CD14-positive monocyte (primary cell): Measurements from ENCODE around the gene CLIC3. TPM values are rescaled to one million over a fixed set of nuclear protein-coding genes. Genes with fewer than 3 reads are reported as not detected.

ENCODE experiments used
- DNase-seq, 3 donors: peaks; one replicate each; pipeline ENCODE4 v3.0.0-alpha.2; 2011 to 2022
- H2AFZ ChIP-seq: 2 replicates; pipeline ENCODE4 v1.6.0; 2012; ENCODE audit warnings: mild to moderate bottlenecking, low read depth, low read length, inconsistent platforms; ENCODE audit not compliant: insufficient read depth, poor library complexity, severe bottlenecking
- H3K27ac ChIP-seq, 2 donors: 1 replicate in 1 of 2; 2 replicates in 1 of 2; pipeline ENCODE4 v1.5.1; 2012 to 2013; ENCODE audit warnings: low read length in 2 of 2, control low read depth in 1 of 2, inconsistent platforms in 1 of 2, low read depth in 1 of 2, mild to moderate bottlenecking in 1 of 2
- H3K27me3 ChIP-seq, 2 donors: one replicate each; pipeline versions ENCODE4 v1.6.0 to v1.6.1; 2011 to 2013; ENCODE audit warnings: low read length in 2 of 2; ENCODE audit not compliant: control insufficient read depth in 2 of 2, insufficient read depth in 2 of 2
- H3K36me3 ChIP-seq, 2 donors: replicated peaks in 1 of 2; 1 replicate in 1 of 2; 2 replicates in 1 of 2; pipeline versions ENCODE4 v1.5.1 to v1.6.1; 2012 to 2013; ENCODE audit warnings: low read length in 2 of 2, control low read depth in 1 of 2, inconsistent platforms in 1 of 2, mild to moderate bottlenecking in 1 of 2; ENCODE audit not compliant: insufficient read depth in 2 of 2, control insufficient read depth in 1 of 2
- H3K4me1 ChIP-seq, 2 donors: 1 replicate in 1 of 2; 2 replicates in 1 of 2; pipeline versions ENCODE4 v1.5.1 to v1.6.1; 2012 to 2013; ENCODE audit warnings: low read length in 2 of 2, control low read depth in 1 of 2, inconsistent platforms in 1 of 2, mild to moderate bottlenecking in 1 of 2, moderate library complexity in 1 of 2; ENCODE audit not compliant: insufficient read depth in 2 of 2, control insufficient read depth in 1 of 2
- H3K4me2 ChIP-seq: replicated peaks from 2 replicates; pipeline ENCODE3; 2012; ENCODE audit warnings: low read length, moderate library complexity, mild to moderate bottlenecking; ENCODE audit not compliant: poor library complexity, severe bottlenecking; ENCODE audit errors: extremely low read depth
- H3K4me3 ChIP-seq, 3 experiments: fragments of 200-600 bp in 1 of 3; sonication (generic) in 1 of 3; replicated peaks in 1 of 3; 1 replicate in 2 of 3; 2 replicates in 1 of 3; pipeline ENCODE4 v1.5.1; 2011 to 2013; ENCODE audit warnings: low read length in 3 of 3, mild to moderate bottlenecking in 3 of 3, control low read depth in 2 of 3, low read depth in 2 of 3, inconsistent platforms in 1 of 3, moderate library complexity in 1 of 3
- H3K79me2 ChIP-seq: 2 replicates; pipeline ENCODE4 v1.6.0; 2012; ENCODE audit warnings: mild to moderate bottlenecking, control low read depth, inconsistent platforms, low read length, moderate library complexity; ENCODE audit not compliant: insufficient read depth
- H3K9ac ChIP-seq: 2 replicates; pipeline ENCODE4 v1.6.0; 2017; ENCODE audit warnings: low read length, mild to moderate bottlenecking; ENCODE audit not compliant: insufficient read depth, poor library complexity, severe bottlenecking
- H3K9me3 ChIP-seq, 2 donors: replicated peaks in 1 of 2; 1 replicate in 1 of 2; 2 replicates in 1 of 2; pipeline versions ENCODE4 v1.5.1 to v1.6.1; 2012 to 2013; ENCODE audit warnings: low read length in 2 of 2, control low read depth in 1 of 2; ENCODE audit not compliant: control insufficient read depth in 1 of 2, insufficient read depth in 1 of 2
- H4K20me1 ChIP-seq: 2 replicates; pipeline ENCODE4 v1.6.0; 2012; ENCODE audit warnings: mild to moderate bottlenecking, low read length, control low read depth, moderate library complexity; ENCODE audit not compliant: insufficient read depth
- H3K27ac Mint-ChIP-seq, 7 donors: one replicate each; pipeline ENCODE4 v1.8.0; 2020; ENCODE audit warnings: mild to moderate bottlenecking in 7 of 7, mixed read lengths in 7 of 7, moderate library complexity in 6 of 7, inconsistent platforms in 2 of 7
- H3K27me3 Mint-ChIP-seq, 3 donors: one replicate each; pipeline ENCODE4 v1.8.0; 2021 to 2022; ENCODE audit warnings: low read depth in 3 of 3, mild to moderate bottlenecking in 3 of 3, mixed read lengths in 3 of 3, moderate library complexity in 3 of 3, inconsistent platforms in 1 of 3
- H3K36me3 Mint-ChIP-seq, 2 donors: one replicate each; pipeline ENCODE4 v1.8.0; 2020; ENCODE audit warnings: mixed read lengths in 2 of 2, inconsistent platforms in 1 of 2, mild to moderate bottlenecking in 1 of 2
- H3K4me1 Mint-ChIP-seq: one replicate; pipeline ENCODE4 v1.8.0; 2020; ENCODE audit warnings: mild to moderate bottlenecking, mixed read lengths
- H3K4me3 Mint-ChIP-seq, 2 donors: one replicate each; pipeline ENCODE4 v1.8.0; 2020; ENCODE audit warnings: mild to moderate bottlenecking in 2 of 2, mixed read lengths in 2 of 2, moderate library complexity in 1 of 2
- H3K9me3 Mint-ChIP-seq, 7 donors: one replicate each; pipeline ENCODE4 v1.8.0; 2020 to 2022; ENCODE audit warnings: mixed read lengths in 7 of 7, mild to moderate bottlenecking in 6 of 7, moderate library complexity in 6 of 7, inconsistent platforms in 2 of 7
- CTCF ChIP-seq: fragments of 200-600 bp; IDR thresholded peaks from one replicate; pipeline ENCODE4 v1.8.0; 2022; ENCODE audit warnings: antibody characterized with exemption, mild to moderate bottlenecking
- WGBS: methylation state at CpG from one replicate; pipeline ENCODE4 v1.1.5; 2013; ENCODE audit warnings: missing lambda C conversion rate; ENCODE audit not compliant: insufficient coverage; 5-methylcytosine and 5-hydroxymethylcytosine counted together
- intact Hi-C, 2 donors: fragments of 100-400 bp; cut with micrococcal nuclease; formaldehyde crosslinking; loops; one replicate each; pipeline versions ENCODE4 v1.15.0 to v1.15.1; 2023
- polyA plus RNA-seq, 3 donors: library from polyadenylated mRNA; depleted of rRNA in 1 of 3; unstranded in 2 of 3; stranded (reverse) in 1 of 3; fragments of 300-500 nt in 2 of 3; fragments of >200 nt in 1 of 3; fragmentation: Illumina TruSeq in 2 of 3; gene quantifications; 1 replicate in 2 of 3; 2 replicates in 1 of 3; pipeline ENCODE4 v1.2.3, GENCODE V29; 2012 to 2021

The CLIC3 gene
- polyA plus RNA-seq, 3 donors: 0.29 to 0.51 TPM; not detected in 1

DNA sequence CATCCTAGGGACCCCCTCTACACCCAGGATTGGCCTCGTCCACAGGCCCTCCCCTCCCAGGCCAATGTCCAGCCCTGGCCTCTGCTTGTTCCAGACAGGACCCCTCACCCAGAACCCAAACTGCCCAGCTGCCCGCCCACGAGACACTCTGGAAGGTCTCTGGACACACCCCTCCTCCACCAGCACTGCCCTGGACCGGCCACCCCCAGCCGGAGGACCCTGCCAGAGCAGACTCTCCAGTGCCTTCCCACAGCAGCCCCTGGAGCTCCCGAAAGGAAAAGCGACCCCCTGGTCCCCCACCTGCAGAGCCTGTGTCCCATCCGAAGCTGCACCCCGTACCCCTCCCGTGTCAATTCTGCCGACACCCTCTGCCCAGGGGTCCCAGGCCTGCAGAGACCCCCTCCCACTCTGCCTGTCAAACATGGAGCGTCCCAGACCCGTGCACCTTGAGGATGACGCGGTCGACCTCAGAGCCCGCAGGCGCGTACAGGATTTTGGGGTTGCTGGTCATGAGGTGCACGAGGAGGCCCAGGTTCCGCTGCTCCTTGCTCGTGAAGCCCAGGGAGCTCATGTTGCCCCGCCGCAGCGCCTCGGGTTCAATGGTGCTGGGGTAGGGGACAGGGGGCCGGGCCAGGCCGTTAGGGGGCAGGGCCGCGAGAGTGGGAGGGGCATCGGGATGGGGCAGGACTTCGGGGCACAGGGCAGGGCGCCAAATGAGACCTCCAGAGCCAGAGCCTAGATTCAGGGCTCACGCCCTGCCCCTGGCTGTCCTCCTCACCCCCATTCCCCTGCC, 23.7 kb upstream of the CLIC3 start:
- Histone ChIP-seq H3K4me3 (no peak overlapping the region), H3K9ac (no peak overlapping the region), H4K20me1 (no peaks in the 10 kb centered on the region), H3K36me3 (peaks cover 0 to 3% of the 10 kb centered on the region in 2 donors), H3K9me3 (no peaks in the 10 kb centered on the region), H3K79me2 (no peaks in the 10 kb centered on the region), H3K4me1 (peaks cover 4 to 6% of the 10 kb centered on the region in 2 donors), H3K27me3 (no peaks in the 10 kb centered on the region), H3K4me2 (no peak overlapping the region), H3K27ac (no peak overlapping the region), H2AFZ (no peak overlapping the region)
- intact Hi-C loops: no loop called here
- WGBS: 95% methylated on average over 31 of the region's 34 CpGs
- DNase-seq: no peak
- Mint-ChIP-seq H3K4me1 (peaks cover 2% of the 10 kb centered on the region), H3K4me3 (no peak overlapping the region), H3K27me3 (peaks cover 0 to 4% (median 0%) of the 10 kb centered on the region in 3 donors), H3K27ac (no peak overlapping the region), H3K36me3 (peaks cover 5 to 16% of the 10 kb centered on the region in 2 donors), H3K9me3 (peaks cover 0 to 5% (median 3%) of the 10 kb centered on the region in 7 donors)
- no peak for TF ChIP-seq CTCF

DNA sequence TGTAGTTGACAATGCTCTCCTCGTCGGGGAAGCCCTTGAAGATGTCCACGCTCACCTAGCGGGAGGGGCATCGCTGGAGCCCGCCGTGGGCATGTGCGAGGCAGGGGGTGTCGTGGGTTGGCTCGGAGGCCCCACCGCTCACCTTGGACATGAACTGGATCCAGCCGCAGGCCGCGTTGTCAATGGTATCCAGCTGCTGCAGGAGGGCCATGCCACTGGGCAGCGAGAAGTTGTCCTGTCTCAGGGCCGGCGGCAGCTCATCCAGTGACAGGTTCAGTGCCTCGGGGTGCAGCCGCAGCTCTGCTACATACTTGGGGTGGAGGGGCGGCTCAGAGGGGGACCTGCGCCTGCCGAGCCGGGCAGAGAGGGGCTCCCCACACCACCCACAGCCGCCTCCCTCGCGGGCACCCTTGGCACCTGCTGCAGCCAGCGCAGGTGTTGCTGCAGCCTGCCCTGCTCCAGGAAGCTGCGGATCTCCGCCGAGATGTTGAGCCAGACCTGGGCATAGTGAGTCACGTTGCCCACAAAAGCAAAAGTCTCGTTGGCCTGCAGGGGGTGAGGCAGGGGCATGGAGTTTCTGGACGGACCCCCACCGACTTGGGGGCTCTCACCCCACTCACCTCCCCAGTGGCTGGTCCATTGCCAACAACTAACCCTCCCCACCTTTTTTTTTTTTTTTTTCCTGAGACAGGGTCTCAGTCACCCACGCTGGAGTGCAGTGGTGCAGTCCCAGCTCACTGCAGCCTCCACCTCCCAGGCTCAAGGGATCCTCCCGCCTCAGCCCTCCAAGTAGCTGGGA, 22.6 kb upstream of the CLIC3 start:
- Histone ChIP-seq H3K27ac (no peak overlapping the region), H3K9me3 (no peaks in the 10 kb centered on the region), H3K4me1 (peaks cover 4 to 6% of the 10 kb centered on the region in 2 donors), H3K79me2 (no peaks in the 10 kb centered on the region), H3K9ac (no peak overlapping the region), H3K36me3 (peaks cover 0 to 3% of the 10 kb centered on the region in 2 donors), H2AFZ (no peak overlapping the region), H3K4me2 (no peak overlapping the region), H4K20me1 (no peaks in the 10 kb centered on the region), H3K4me3 (no peak overlapping the region), H3K27me3 (no peaks in the 10 kb centered on the region)
- Mint-ChIP-seq H3K9me3 (peaks cover 0 to 8% (median 3%) of the 10 kb centered on the region in 7 donors), H3K4me3 (no peak overlapping the region), H3K36me3 (peaks cover 5 to 23% of the 10 kb centered on the region in 2 donors), H3K27me3 (peaks cover 0 to 3% (median 0%) of the 10 kb centered on the region in 3 donors), H3K4me1 (peaks cover 2% of the 10 kb centered on the region), H3K27ac (no peak overlapping the region)
- no peak for TF ChIP-seq CTCF
- no peak for DNase-seq
- intact Hi-C loops: no loop called here
- 94% methylated on average over 23 of the region's 36 CpGs for WGBS
